GM19372 (cell line): ENCODE results near the gene ASB3.
"Not testable (repeated sequence)": the region's sequence is repeated elsewhere in the genome, so short reads cannot be mapped to it uniquely, and the experiment has no call there.

ENCODE experiments used
- ATAC-seq: cut with Tn5 transposase; IDR thresholded peaks from one replicate; pipeline ENCODE4 v1.9.1; 2021; ENCODE audit warnings: mild to moderate bottlenecking, low read depth, moderate library complexity; ENCODE audit not compliant: unreplicated experiment

ASB3 gene

DNA sequence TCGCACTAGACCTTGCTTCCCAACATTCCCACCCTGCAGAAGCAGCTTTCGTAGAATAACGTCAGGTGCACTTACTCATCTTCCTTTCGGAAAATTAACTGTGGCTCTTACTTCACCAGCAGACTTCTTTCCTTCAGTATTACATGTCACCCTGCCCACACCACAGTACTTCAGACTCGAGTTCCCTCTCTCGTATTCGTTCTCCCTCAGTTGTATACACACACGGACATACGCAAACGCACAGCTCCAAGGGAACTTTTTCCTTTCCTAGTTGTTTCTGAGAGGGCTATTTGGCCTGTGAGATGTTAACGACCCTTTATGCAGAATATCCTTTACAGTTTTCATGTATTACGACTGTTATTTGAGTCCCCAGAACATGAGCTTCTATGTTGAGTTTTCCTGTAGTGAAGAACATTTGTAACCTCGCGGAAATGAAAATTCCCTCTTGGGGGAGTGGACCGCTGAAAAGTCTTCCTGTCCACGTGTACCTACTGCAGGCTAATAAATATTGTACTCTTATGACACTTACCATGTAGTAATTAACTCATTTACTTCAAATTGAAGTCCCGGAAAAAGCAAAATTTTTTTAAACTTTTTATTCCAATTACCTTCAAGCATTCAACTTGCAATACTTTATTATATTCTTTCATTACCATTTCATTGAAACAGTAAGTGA, 999 bp upstream of the ASB3 start:
- no peak for ATAC-seq

DNA sequence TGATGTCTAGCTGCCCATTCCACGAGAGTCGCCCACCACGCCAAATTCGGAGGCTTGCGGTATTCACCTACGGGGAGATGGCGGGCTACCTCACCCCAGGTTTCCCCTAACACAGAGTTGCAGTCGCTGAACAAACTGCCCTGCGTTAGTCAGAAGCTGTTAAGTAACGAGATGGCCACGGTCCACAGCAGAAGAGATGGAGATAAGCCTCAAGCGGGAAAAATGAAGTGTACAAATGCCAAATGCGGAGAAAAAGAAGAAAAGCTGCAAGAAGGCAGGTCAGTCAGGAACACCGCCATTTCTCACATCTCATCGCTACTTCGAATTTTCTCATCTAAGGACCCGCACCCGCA, 425 bp downstream of the ASB3 start:
- peak; percentile 10 for ATAC-seq

DNA sequence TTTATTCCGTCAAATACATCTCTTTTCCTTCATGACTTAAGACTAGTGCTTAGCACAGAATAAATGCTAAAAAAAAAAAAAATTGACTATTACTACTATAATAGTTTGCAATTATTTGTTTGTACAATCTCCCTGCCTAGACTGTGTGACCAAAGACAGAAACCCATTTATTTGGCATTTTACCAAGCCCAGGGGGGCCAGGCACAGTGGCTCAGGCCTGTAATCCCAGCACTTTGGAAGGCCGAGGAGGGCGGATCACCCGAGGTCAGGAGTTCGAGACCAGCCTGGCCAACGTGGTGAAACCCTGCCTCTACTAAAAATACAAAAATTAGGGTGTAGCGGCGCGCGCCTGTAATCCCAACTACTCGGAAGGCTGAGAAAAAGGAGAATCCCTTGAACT, 1.4 kb downstream of the ASB3 start:
- no peak for ATAC-seq

DNA sequence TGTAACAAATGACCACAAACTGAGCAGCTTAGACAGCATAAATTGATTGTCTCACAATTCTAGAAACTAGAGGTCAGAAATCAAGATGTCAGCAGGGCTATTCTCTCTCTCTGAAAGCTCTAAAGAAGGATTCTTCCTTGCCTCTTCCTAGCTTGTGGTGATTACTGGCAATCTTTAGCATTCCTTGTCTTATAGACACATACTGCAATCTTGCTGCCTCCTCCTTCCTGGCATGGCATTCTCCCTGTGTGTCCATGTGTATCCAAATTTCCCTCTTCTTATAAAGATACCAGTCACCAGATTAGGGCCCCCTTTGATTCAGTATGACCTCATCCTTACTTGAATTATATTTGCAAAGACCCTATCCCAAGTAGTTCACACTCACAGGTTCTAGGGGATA, 2.3 kb downstream of the ASB3 start:
- no peak for ATAC-seq

DNA sequence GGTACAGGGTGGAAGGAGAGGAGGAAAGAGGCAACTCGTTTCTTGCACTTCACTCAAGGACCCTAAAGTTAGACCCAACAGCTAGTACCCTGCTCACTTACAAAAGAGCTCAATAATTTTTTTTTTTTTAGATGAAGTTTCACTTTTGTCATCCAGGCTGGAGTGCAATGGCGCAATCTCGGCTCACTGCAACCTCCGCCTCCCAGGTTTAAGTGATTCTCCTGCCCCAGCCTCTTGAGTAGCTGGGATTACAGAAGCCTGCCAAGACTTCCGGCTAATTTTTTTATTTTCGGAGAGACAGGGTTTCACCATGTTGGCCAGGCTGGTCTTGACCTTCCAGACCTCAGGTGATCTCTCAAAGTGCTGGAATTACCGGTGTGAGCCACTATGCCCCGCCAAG, 4.1 kb downstream of the ASB3 start:
- no peak for ATAC-seq

DNA sequence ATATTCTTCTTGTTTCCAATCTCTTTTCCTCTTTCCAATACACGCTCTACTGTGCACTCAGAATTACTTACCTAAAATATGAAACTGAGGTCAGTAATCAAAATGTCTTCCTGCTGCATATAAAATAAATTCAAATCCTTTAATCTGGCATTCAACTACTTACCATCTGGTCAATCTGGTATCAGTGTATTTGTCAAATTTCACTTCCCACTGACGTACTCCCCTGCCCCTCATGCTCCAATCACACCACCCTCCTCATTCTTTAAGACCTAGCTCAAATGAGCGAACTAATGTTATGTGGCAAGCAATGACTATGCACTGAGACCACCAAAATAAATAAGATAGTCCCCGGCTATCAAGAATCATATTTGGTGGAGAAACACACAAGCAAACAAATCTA, 6.7 kb downstream of the ASB3 start:
- no peak for ATAC-seq

DNA sequence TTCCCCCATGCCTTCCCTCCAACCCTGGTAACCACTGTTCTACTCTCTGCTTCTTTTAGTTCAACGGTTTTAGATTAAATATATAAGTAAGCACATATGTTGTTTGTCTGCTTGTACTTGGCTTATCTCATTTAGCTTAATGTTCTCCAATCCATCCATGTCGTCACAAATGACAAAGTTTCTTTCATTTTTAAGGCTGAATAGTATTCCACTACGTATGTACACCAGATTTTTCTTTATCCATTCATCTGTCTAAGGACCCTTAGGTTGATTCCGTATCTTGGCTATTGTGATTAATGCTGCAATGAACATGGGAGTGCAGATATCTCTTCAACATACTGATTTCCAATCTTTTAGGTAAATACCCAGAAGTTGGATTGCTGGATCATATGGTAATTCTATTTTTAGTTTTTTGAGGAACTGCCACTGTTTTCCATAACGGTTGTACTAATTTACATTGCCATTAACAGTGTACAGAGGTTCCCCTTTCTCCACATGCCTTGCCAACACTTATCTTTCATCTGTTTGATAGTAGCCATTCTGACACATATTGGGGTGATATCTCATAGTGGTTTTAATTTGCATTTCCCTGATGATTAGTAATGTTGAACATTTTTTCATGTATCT, 8.1 kb downstream of the ASB3 start:
- no peak for ATAC-seq

DNA sequence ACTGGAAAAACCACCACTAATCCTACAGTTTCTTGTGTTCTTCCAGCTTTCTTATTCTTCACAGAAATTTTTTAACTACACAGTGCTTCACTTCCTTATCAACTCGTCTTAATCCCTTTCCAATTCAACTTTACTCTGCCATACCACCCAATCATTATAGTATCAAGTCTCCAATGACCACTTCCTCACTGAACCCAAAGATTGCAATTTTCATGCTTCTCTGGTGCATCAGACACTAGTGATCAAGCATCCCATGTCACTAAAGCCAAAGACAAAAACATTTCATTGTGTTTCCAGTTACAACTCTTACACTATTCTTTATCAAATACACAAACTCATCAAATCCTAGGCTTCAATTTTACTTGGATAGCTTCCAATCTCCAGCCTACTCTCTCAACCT, 9.6 kb downstream of the ASB3 start:
- ATAC-seq: no peak

DNA sequence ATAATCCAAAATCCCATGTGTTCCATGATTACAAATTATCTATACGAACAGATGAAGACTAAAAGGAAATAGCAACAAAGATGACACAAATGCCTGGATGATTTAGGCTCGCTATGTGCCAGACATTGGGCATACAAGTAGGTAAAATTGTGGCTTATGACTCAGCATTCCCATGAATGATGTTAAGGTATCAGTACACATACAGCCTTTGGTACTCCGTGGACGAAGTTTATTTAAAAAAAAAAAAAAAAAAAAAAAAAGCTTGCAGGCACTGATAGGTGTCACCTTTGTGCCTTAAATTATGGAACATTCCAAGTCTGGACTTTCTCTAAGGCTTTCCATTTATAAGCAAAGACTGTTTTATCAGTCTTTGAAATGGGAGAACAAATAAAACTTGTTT, 16.5 kb downstream of the ASB3 start:
- no peak for ATAC-seq

DNA sequence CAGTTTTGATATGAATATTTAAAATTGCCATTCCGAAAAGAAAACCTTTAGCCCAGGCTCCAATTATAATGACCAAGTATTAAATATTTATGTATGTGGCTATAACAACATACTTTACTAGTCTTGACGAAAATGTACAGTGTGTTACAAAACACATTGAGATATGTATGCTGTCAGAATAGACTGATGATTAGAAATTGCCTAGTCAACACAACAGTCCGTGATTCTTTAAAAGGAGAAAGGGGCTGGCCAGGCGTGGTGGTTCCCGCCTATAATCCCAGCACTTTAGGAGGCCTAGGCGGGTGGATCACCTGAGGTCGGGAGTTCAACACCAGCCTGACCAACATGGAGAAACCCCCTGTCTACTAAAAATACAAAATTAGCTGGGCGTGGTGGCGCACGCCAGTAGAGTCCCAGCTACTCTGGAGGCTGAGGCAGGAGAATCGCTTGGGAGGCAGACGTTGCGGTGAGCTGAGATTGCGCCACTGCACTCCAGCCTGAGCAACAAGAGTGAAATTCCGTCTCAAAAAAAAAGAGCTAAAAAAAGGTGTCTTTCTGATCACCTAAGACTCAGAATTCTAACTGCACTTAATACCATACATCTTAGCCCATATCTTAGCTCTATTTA, 17.3 kb downstream of the ASB3 start:
- ATAC-seq: no peak

DNA sequence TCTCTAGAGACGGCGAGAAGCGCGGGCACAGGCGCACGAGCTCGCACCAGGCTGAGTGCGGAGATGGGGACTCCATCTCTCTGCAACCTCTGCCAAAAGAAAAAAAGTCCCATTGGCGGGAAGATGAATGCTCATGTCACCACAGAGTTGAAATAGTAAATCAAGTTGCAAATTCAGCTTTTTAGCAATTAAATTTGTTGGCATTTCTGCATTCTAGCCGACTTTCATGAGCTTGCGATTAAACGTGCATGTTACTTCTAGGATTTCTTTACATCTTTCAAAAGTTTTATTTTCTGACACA, 18.6 kb downstream of the ASB3 start:
- ATAC-seq: peak; percentile 42

DNA sequence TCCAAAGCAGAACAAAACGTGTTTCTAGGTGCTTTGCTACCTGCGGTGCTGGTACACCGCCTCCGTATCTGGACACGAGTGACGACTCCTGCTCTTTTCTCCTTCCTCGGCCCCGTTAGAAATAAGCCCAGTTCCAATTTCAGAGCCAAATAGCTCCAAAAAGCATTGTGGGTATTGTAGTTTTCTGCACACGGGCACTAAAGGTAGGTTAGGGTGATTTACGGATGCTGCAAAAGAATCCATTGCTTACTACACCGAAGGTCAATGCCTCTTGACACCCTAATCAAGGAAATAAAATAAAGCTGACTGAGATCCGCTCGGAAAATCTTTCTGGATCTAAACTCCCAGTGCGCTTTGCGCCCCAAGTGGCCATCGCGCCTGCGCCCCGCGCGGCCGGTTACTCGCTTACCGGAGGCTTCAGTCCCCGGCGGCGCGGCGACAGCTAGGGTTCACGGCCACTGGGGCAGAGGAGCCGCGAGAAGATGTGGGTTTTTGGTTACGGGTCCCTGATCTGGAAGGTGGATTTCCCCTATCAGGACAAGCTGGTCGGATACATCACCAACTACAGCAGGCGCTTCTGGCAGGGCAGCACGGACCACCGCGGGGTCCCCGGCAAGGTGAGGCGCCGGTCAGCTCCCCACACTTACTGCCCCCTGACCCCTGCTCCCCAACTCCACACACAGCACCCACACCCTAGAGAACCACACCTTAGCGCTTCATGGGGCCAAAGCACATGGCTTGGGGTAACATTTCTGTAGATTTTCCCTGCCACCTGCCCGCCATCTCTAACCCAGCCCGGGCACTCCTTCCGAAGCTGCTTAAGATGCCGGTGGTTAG, 19.1 kb downstream of the ASB3 start, which contains the start of gene CHAC2:
TSS of gene CHAC2 (plus strand) at position 400 of the 837 bp plus-strand sequence. CDS start at position 483, 83 bp downstream.
- ATAC-seq: peak; percentile 91

DNA sequence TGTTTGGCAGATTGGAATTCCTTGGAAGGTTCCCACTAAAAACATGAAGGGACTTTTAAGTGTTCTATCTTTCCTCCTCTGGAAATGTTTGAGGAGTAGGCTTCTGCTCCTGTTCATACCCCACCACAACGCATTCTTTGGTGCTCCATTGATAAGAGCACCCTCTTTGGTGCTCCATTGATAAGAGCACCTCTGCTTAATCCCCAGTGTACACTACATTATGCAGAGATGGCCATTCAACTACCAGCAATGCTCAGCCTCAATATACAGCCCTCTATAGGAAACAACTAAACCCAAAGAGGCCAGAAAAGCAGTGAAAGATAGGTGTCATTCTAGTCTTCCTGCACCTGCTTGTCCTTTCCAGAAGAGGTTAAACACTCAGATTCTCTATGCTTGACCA, 21.0 kb downstream of the ASB3 start:
- no peak for ATAC-seq

DNA sequence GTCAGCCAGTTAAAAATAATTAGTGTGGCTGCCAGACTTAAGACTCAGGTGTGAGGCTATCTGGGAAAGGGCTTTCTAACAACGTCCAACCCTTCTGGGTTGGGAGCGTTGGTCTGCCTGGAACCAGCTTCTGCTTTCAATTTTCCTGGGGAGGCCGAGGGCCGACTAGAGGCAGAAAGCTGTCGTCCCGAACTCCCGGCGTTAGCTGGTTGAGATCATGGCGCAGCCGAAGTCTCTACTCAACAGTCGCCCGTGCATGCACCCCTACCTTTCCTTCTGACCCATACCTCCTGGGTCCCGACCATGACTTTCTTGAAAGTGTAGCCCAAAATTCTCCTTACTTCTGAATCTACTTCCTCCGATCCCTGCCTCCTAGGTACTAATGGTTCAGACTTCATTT, 29.5 kb downstream of the ASB3 start:
- not testable (repeated sequence) for ATAC-seq

DNA sequence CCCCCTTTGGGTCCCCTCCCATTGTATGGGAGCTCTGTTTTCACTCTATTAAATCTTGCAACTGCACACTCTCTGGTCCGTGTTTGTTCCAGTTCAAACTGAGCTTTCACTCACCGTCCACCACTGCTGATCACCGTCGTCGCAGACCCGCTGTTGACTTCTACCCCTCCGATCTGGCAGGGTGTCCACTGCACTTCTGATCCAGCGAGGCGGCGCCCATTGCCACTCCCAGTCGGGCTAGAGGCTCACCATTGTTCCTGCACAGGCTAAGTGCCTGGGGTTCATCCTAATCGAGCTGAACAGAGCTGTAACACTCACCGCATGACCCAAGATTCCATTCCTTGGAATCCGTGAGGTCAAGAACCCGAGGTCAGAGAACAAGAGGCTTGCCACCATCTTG, 30.1 kb downstream of the ASB3 start:
- no peak for ATAC-seq

DNA sequence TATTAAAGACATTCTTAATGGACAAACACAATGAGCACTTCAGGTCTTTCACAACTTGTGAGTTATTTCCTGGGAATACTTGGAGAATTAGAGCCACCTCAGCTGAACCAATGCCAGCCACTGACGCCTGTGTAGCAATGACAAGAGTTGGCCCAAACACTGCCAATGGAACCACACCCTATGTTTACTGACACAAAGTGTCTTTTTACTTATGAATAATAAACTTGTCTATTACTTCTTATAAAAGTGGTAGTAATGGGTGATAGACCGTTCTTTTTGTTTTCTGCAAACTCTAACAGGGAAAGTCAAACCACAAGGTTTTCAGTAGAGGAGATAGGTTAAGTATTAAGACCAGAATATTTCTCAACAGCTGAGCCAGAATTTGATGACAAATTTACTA, 31.6 kb downstream of the ASB3 start:
- ATAC-seq: no peak

DNA sequence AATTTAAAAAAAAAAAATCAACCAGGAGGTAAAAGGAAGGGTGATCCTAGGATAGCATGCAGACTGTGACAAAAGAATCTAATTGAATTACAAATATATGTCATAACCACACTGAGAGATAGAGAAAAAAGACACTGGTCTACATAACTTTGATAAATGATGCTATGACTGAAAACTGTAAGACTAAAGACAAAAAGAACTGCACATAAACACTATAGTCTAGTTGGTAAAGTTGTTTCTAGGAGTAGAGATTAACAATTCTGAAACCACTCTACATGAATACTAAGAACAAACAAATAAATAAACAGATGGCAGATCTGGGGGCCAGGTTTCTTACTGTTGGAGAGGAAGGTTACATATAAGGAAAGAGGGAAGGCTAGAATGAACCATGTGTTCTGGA, 33.7 kb downstream of the ASB3 start:
- no peak for ATAC-seq

DNA sequence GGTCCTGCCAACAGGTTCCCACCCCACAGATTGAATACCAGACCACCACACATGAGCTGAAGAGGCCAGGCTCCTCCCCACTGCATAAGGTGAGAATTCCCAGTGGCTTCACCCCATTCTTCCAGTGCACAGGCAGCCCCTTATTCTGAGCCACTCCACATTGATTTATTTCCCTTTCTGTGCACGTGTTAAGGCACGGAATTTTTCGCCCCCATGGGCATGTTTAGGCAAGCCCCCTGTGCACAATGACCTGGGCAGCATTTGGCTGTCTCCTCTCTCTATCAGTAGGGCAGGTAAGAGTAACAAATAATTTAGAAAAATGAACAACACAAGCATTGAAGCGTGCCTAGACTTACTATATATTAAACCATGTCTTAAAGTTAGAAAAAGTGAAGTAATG, 34.4 kb downstream of the ASB3 start:
- no peak for ATAC-seq

DNA sequence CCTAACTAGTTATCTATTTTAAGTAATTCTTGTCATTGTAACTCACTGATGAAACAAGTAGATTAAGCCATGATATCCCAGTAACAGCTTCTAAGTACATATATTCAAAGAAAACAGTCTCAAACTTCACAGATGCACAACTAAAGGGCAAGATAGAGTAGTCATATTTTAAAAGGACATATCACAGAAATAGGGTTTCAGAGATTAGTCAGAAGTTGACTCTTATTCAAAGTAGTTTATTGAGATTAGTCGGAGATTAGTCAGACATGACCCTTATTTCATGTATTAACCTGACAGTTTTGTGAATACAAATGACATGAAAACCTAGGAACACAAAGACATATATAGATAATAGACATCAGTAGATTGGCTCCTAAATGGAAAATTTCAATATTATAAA, 35.0 kb downstream of the ASB3 start:
- ATAC-seq: peak; percentile 72

DNA sequence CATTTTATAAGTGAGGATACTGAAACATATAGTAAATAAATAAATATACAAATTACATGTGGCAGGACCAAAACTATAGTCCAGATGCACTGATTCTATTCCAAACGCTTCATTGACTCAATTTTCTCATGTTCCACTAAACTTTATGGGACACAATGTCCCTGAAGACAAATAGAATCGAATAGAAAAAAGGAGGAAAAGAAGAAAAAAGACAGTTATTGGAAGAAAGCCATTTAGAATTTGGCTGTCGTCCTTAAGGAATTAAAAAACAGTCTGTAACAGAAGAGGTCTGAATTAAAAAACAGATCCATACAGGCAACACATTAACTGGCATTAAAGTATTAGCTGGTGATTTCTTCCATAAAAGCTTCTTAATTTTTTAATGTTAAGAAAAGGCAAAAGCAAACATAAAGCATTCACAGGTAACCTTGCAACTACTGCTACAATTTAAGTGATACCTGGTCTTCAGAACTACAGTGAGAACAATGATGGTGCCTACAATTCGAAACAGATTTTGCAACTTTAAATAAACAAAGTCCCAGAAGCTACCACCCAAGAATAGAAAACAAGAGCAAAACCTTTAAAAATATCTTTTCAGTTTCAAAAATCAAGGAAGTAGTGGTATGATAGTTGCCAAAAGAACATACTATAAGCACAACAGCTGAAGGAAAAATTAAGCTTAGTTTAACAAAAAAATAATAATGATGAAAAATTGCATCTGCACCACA, 36.5 kb downstream of the ASB3 start:
- no peak for ATAC-seq
